Fibroblast of skin of abdomen (primary cell): ENCODE measurements around the gene UBE3B. TPM values are rescaled to one million over a fixed set of nuclear protein-coding genes. Genes with fewer than 3 reads are reported as not detected.
"Not testable (repeated sequence)": the region's sequence is repeated elsewhere in the genome, so short reads cannot be mapped to it uniquely, and the experiment has no call there.

Experiments used
- DNase-seq: peaks from one replicate; pipeline ENCODE4 v3.0.0-alpha.2; 2013
- polyA plus RNA-seq, 2 experiments: library from polyadenylated mRNA; unstranded; fragments of 120-200 nt; gene quantifications; one replicate each; pipeline ENCODE4 v1.2.1, GENCODE V29; 2013; ENCODE audit not compliant: insufficient read length in 2 of 2

UBE3B gene
- polyA plus RNA-seq (2013, experiment 1 of 2; ENCODE audit: insufficient read length): 29.5 TPM
- 29.0 TPM for polyA plus RNA-seq (2013, experiment 2 of 2; ENCODE audit: insufficient read length)

GRCh38 chr12:109477185-109477962 is at the start of gene UBE3B, which contains the start of gene KCTD10:
UBE3B (plus strand) TSS chr12:109477634; CDS start chr12:109483552, 5,918 bp downstream.
KCTD10 (minus strand) TSS chr12:109477300; CDS start chr12:109477262, 38 bp downstream.
- DNase-seq: peak; percentile 89

- peak; percentile 70 for DNase-seq
Observed at GRCh38 chr12:109428037-109428629, 49.3 kb upstream of the UBE3B start.

GRCh38 chr12:109428804-109429203 is 48.6 kb upstream of the UBE3B start:
- DNase-seq: not testable (repeated sequence)

- no peak for DNase-seq
Observed at GRCh38 chr12:109430244-109430643, 47.2 kb upstream of the UBE3B start.

- DNase-seq: no peak
Observed at GRCh38 chr12:109432431-109432830, 45.0 kb upstream of the UBE3B start.

GRCh38 chr12:109432842-109433304 is 44.6 kb upstream of the UBE3B start:
- peak; percentile 65 for DNase-seq

GRCh38 chr12:109433618-109434017 is 43.8 kb upstream of the UBE3B start:
- DNase-seq: no peak

GRCh38 chr12:109434582-109434981 is 42.9 kb upstream of the UBE3B start:
- no peak for DNase-seq

GRCh38 chr12:109435428-109436187 is 41.8 kb upstream of the UBE3B start:
- DNase-seq: peak; percentile 8

- DNase-seq: peak; percentile 64
Observed at GRCh38 chr12:109436188-109436560, 41.3 kb upstream of the UBE3B start.

GRCh38 chr12:109439181-109439580 is 38.3 kb upstream of the UBE3B start:
- DNase-seq: no peak

GRCh38 chr12:109439951-109440350 is 37.5 kb upstream of the UBE3B start:
- not testable (repeated sequence) for DNase-seq

- DNase-seq: no peak
Observed at GRCh38 chr12:109440851-109441490, 36.5 kb upstream of the UBE3B start.

- DNase-seq: no peak
Observed at GRCh38 chr12:109443794-109444193, 33.6 kb upstream of the UBE3B start.

- DNase-seq: no peak
Observed at GRCh38 chr12:109444259-109444658, 33.2 kb upstream of the UBE3B start.

GRCh38 chr12:109445191-109445609 is 32.2 kb upstream of the UBE3B start:
- no peak for DNase-seq

- no peak for DNase-seq
Observed at GRCh38 chr12:109446869-109447268, 30.6 kb upstream of the UBE3B start.

GRCh38 chr12:109447482-109447881 is 30.0 kb upstream of the UBE3B start:
- DNase-seq: no peak

- no peak for DNase-seq
Observed at GRCh38 chr12:109448272-109448671, 29.2 kb upstream of the UBE3B start.

- DNase-seq: no peak
Observed at GRCh38 chr12:109448707-109449390, 28.6 kb upstream of the UBE3B start.

- DNase-seq: no peak
Observed at GRCh38 chr12:109449845-109450532, 27.4 kb upstream of the UBE3B start.
